GM19397 (cell line): Measurements from ENCODE around the gene SH3GLB1.
A peak's percentile ranks its signal among the peaks of the same experiment; 100 is the strongest.

Source experiments
- ATAC-seq: cut with Tn5 transposase; IDR thresholded peaks from one replicate; pipeline ENCODE4 v1.9.1; 2021; ENCODE audit warnings: mild to moderate bottlenecking, moderate library complexity; ENCODE audit not compliant: unreplicated experiment

The SH3GLB1 gene

GRCh38 chr1:86769065-86769464 is 64.7 kb downstream of the SH3GLB1 start:
- no peak for ATAC-seq

- no peak for ATAC-seq
Measured at GRCh38 chr1:86773341-86774288, 69.2 kb downstream of the SH3GLB1 start.

- ATAC-seq: peak; percentile 94
Measured at GRCh38 chr1:86774305-86775295, 70.2 kb downstream of the SH3GLB1 start.

GRCh38 chr1:86775395-86775794 is 71.0 kb downstream of the SH3GLB1 start:
- no peak for ATAC-seq

- no peak for ATAC-seq
Measured at GRCh38 chr1:86776108-86776507, 71.7 kb downstream of the SH3GLB1 start.

- no peak for ATAC-seq
Measured at GRCh38 chr1:86778569-86779239, 74.3 kb downstream of the SH3GLB1 start.

GRCh38 chr1:86779308-86780191 is 75.2 kb downstream of the SH3GLB1 start:
- no peak for ATAC-seq

- ATAC-seq: no peak
Measured at GRCh38 chr1:86782482-86782881, 78.1 kb downstream of the SH3GLB1 start.

GRCh38 chr1:86787621-86788020 is 83.2 kb downstream of the SH3GLB1 start:
- no peak for ATAC-seq

- no peak for ATAC-seq
Measured at GRCh38 chr1:86788300-86789206, 84.2 kb downstream of the SH3GLB1 start.

GRCh38 chr1:86795316-86795715 is 90.9 kb downstream of the SH3GLB1 start:
- no peak for ATAC-seq
